Stimulated activated CD8-positive, alpha-beta memory T cell treated with anti-CD3 and anti-CD28 coated beads, Interleukin-4, amount 100 ng/mL, for 48 hours (primary cell): ENCODE measurements around the gene VWDE.
"Not testable (repeated sequence)": the region's sequence is repeated elsewhere in the genome, so short reads cannot be mapped to it uniquely, and the experiment has no call there.

Experiments
- DNase-seq: peaks from one replicate; pipeline ENCODE4 v3.0.0-alpha.2; 2020

The VWDE gene

GRCh38 chr7:12403287-12404181 is at the start of gene VWDE:
TSS of gene VWDE (minus strand) at chr7:12403865. CDS start at chr7:12403716, 149 bp downstream.
- peak; percentile 65 for DNase-seq

DNA sequence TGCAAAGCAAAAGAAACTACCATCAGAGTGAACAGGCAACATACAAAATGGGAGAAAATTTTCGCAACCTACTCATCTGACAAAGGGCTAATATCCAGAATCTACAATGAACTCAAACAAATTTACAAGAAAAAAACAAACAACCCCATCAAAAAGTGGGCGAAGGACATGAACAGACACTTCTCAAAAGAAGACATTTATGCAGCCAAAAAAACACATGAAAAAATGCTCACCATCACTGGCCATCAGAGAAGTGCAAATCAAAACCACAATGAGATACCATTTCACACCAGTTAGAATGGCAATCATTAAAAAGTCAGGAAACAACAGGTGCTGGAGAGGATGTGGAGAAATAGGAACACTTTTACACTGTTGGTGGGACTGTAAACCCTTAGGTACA is 49.5 kb upstream of the VWDE start:
- not testable (repeated sequence) for DNase-seq

- no peak for DNase-seq
These were observed 47.0 kb upstream of the VWDE start for GRCh38 chr7:12450615-12451014.

DNA sequence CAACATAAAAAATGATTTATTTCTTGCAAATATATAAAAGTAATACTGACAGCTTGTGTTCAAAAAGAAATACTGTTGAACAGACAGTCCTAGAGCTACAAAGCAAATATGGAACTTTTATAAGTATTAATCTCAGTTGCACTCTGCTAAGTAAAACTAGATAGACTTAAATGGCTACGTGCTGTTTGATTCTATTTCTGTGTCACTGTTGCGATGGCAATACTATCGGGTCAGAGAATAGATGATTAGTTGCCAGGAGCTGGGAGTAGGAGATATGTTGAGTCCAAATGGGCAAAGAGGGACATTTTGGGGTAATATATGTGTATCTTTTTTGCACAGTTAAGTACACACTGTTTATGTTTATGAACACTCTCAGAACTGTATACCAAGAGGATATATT is 41.1 kb upstream of the VWDE start:
- DNase-seq, result no peak

- no peak for DNase-seq
These were observed 36.6 kb upstream of the VWDE start for GRCh38 chr7:12440229-12440628.

DNA sequence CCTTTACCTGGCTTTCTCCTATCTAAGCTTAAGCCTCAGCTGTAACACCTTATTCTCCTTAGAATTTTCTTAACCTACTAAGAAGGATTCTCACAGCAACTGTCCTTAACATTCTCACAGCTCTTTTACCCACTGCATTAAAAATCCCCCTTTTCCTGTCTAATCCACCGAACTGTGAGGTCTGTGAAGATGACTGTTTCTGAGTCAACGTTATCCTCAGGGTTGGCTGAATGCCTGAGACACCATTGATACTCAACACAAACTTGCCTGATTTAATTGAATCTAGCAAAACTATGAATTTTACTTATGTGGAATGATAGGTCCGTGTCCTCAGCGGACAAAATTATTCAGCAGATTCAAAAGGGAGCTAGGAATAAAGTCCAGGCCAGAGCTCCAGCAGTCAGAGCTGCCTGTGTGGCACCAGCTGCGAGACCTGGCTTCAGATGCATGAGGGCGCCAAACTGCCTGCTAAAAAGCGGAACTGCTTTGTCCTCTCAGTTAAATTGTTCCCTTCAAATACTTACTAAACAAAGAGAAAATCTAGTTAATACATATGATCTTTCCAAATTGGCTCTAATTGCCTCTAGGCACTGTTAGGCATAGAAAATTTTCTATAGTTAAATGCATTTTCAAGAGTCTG is 33.4 kb upstream of the VWDE start:
- DNase-seq, result no peak

DNA sequence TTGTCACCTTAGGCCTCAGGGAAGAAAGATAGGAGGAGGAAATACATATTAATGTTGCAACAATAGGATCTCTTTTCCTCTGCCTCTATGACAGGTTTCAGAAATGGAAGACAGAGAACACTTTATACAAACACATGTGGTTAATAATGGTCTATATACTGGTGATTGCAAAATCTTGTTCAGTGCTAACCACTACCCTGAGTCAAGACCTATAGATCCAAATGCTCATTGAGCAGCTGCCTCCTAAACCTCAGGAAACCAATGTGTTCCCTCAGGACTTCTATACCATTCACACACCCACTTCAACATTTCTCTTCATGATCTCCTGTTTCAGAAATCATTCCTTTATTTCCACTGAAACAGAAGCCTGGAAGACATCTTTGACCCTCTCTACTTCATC is 32.5 kb upstream of the VWDE start:
- no peak for DNase-seq

GRCh38 chr7:12434012-12434642 is 30.5 kb upstream of the VWDE start:
- no peak for DNase-seq

DNA sequence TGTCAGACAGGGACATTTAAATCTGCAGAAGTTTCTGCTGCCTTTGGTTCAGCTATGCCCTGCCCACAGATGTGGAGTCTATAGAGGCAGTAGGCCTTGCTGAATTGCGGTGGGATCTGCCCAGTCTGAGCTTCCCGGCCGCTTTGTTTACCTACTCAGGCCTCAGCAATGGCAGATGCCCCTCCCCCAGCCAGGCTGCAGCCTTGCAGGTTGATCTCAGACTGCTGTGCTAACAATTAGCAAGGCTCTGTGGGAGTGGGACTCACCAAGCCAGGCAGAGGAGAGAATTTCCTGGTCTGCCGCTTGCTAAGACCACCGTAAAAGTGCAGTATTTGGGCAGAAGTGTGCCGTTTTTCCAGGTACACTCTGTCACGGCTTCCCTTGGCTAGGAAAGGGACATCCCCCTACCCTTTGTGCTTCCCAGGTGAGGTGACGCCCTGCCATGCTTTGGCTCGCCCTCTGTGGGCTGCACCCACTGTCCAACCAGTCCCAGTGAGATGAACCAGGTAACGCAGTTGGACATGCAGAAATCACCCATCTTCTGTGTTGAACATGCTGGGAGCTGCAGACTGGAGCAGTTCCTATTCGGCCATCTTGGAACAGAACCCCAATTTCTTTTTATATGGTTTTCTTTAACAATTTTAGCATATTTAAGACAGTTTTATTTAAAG is 28.4 kb upstream of the VWDE start:
- no peak for DNase-seq

DNA sequence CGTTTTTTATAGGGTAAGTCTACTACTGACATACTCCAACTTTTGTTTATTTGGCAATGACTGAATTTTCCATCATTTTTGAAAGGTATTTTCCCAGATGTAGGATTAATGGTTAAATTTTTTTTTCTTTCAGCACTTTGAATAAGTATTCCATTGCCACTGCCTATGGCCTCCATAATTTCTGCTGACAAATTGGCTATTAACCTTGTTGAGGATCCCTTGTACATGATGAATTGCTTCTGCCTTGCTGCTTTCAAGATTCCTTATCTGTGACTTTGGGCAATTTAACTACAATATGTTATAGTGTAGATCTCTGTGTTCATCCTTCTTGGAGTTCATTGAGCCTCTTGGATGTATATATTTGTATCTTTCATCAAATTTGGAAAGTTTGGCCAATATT is 21.6 kb upstream of the VWDE start:
- no peak for DNase-seq

DNA sequence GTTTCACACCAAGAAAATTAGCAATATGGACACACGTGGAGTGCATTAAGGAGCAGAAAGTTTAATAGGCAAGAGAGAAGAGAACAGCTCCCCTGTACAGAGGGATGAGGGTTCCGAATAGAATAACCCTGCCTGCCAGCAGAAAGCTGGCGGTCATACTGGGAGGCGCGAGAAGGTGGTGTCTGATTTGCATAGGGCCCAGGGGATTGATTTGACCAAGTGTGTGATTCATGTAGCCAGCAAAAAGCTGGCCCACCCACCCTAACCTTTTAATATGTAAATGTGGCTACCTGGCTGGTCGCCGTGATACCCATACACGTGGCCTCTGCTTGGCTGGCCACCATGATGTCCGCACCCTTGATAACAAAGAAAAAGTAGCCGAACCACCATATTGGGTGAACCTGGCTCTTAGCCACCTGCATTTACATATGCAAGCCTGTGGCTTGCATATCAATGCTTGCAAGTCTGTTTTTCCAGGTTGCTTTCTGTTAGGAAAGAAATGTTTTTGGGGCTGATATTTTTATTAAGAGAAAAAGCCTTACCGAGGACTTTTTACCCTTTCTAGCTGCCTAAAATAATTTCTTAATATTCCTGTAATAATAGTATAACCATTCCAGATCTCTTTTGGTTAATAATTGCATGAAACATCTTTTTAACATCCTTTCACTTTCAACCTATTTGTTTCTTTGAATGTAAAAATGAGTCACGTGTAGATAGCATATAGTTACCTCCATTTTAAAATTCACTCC is 20.5 kb upstream of the VWDE start:
- DNase-seq, result no peak

DNA sequence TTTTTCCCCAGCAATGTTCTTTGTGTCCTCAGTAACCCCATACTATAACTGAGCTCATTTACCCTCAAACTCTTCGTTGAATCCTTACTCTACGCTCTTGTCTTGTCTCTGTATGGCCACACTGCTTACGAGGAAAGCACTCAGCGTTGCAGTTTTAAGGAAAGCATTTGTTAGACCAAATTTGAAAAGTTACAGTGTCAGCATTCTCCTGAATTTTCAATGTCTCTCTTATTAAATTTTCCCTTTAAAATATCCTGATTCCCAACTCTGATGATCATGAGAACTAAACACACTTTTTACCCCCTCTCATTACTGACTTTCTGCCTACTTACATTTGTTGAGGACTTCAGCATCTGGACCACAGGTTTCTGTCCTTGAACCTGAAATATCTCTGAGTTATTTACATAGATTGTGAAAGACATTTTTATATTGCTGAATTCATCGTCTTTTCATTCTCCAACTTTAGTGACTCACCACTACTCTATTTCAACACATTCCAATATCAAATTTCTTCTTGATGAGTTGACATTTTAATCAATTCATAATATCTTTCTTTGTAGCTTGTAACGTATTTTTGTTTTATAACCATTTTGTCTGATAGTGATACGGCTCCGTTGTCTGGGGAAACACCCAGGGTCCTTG is 19.8 kb upstream of the VWDE start:
- DNase-seq, result no peak

DNA sequence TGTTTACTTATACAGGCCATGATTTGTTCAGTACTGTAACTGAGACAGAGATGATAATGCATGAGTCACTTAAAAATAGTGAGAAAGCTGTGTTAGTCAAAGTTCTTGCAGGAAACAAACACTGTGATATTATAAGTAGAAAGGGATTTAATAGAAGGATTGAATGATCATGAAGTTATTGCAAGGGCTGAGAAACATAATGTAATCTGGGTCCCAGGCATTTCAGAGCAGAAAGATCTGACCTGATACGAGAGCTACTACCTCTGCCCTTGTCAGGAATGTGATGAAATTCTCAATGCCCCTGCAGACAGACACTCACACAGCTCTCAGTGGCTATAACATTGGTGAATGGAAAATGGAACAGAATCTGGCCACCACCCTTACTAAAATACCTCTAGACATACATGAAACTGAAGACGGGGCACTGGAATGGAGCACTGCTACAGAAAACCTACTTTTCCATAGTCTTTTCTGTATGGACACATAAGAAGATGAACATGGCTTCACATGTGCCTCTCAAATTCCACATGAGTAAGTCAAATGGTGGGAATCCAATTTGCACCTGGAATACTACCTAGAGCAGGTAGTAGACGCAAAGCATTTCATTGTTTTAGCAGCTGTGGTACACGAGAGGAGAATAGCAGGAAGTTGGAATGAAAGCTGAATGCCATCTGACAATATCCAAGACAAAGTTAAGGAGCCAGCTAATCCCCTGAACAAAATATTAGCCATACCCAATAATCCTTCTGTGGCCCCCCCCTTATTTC is 19.1 kb upstream of the VWDE start:
- DNase-seq, result no peak

DNA sequence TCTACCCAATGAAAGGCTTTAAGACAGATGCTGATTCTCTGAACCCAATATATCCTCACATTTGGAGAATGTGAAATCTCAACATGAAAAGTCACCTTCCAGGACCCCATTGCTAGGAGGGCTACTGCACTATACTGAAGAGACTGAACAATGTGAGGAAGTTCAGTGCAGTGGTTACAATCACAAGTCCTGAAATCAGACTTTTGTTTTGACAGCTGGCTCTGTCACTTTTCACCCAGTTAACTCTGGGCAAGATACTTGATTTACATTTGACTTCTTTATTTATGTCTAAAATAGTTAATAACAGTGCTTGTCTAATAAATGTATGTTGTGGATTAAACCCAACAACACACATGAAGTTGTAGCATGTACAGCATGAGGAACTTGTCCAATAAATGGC is 14.8 kb upstream of the VWDE start:
- DNase-seq, result no peak

- no peak for DNase-seq
These were observed 11.4 kb upstream of the VWDE start for GRCh38 chr7:12415072-12415471.

GRCh38 chr7:12412407-12412806 is 8.7 kb upstream of the VWDE start:
- DNase-seq, result no peak

DNA sequence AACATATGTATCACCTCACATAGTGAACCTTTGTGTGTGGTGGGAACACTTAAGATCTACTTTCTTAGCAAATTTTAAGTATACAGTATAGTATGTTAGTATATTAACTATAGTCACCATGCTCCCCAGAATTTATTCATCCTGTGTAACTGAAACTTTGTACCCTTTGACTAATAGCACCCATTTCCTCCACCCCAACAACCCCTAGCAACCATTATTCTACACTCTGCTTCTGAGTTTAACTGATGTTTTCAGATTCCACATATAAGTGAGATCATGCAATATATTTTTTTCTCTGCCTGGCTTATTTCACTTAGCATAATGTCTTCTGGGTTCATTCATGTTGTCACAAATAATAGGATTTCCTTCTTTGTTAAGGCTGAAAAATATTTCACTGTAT is 6.9 kb upstream of the VWDE start:
- no peak for DNase-seq

DNA sequence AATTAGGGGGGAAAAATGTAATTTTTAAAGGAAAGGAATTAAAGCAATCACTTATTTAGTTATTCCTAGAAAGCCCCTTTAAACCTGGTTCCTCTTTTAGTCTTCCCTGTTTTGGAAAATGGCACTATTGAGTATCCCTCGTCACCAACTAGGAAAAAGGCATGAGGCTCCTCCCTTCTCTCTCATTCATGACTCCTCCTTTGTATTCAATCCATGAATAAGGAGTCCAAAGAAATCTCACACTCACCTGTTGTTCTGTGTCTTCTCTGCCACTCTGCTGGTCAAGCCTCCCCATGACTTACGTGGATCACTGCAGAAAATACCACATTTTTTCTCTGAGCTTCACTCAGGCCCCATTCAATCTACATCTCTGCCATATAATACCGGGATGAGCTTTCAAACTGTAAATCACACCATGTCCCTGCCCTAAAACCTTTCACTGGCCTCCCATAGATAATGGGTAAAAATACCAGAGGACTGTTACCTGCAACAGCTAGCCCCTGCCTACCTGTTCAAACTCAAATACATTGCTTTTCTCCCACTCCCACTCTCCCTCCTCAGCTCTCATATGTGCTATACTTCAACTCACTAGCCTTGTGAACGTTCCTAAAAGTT is 5.5 kb upstream of the VWDE start:
- DNase-seq, result no peak

DNA sequence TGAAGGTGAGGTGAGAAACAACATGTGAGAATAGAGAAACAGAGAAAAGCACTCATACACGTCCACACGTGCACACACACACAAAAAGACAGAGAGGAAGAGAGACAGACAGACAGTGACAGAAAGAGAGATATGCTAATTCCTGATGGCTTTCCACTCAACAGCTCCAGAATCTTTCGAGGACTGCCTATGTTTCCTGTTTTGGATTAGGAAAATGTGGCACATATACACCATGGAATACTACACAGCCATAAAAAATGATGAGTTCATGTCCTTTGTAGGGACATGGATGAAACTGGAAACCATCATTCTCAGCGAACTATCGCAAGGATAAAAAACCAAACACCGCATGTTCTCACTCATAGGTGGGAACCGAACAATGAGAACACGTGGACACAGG is 4.0 kb upstream of the VWDE start:
- not testable (repeated sequence) for DNase-seq

GRCh38 chr7:12402365-12402725 is 1.3 kb downstream of the VWDE start:
- DNase-seq, result no peak
